ENCODE measurements around the gene ZNF407. TPM values are rescaled to one million over a fixed set of nuclear protein-coding genes. Genes with fewer than 3 reads are reported as not detected.

The ZNF407 gene
- total and polyA plus RNA-seq, 4 donors, result 1.9 to 16.5 (median 6.6) TPM

DNA sequence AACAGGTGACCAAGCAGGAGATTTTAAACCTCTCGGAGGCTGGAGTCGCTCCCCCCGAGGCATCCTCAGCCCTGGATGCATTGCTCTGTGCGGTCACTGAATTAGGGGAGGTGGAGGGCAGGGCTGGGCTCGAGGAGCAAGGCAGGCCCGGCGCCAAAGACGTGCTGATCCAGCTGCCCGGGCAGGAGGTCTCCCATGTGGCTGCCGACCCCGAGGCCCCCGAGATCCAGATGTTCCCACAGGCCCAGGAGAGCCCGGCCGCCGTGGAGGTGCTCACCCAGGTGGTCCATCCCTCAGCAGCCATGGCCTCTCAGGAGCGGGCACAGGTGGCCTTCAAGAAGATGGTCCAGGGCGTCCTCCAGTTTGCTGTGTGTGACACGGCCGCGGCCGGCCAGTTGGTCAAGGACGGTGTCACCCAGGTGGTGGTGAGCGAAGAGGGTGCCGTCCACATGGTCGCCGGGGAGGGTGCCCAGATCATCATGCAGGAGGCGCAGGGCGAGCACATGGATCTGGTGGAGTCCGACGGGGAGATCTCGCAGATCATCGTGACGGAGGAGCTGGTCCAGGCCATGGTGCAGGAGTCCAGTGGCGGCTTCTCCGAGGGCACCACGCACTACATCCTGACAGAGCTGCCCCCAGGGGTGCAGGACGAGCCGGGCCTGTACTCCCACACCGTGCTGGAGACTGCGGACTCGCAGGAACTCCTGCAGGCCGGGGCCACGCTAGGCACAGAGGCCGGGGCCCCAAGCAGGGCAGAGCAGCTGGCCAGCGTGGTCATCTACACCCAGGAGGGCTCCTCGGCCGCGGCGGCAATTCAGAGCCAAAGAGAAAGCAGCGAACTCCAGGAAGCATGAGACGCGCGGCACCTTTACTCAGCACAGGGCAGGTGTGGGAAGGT, 466.2 kb downstream of the ZNF407 start:
- DNase-seq (ENCODE audit: low spot score), result no peak
- H3K9me3 ChIP-seq (ENCODE audit: control insufficient read depth in 4 of 4, low read length in 3 of 4), result no peaks in the 10 kb centered on the region
- TF ChIP-seq GABPA (IDR thresholded peaks at IDR 0.05 in 1 of 2, conservative IDR thresholded peaks at IDR 0.05 in 1 of 2) (no peak), YY1 (IDR thresholded peaks at IDR 0.05) (no peak), SP1 (IDR thresholded peaks at IDR 0.05) (no peak), HNF4G (IDR thresholded peaks at IDR 0.05) (no peak), TAF1 (conservative IDR thresholded peaks at IDR 0.05) (no peak), JUND (IDR thresholded peaks at IDR 0.05) (no peak), NR2F2 (IDR thresholded peaks at IDR 0.05) (no peak)
- TF ChIP-seq, protein P1, sequence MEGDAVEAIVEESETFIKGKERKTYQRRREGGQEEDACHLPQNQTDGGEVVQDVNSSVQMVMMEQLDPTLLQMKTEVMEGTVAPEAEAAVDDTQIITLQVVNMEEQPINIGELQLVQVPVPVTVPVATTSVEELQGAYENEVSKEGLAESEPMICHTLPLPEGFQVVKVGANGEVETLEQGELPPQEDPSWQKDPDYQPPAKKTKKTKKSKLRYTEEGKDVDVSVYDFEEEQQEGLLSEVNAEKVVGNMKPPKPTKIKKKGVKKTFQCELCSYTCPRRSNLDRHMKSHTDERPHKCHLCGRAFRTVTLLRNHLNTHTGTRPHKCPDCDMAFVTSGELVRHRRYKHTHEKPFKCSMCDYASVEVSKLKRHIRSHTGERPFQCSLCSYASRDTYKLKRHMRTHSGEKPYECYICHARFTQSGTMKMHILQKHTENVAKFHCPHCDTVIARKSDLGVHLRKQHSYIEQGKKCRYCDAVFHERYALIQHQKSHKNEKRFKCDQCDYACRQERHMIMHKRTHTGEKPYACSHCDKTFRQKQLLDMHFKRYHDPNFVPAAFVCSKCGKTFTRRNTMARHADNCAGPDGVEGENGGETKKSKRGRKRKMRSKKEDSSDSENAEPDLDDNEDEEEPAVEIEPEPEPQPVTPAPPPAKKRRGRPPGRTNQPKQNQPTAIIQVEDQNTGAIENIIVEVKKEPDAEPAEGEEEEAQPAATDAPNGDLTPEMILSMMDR (IDR thresholded peaks at IDR 0.05; ENCODE audit: low read depth, low read length, missing input control), result no peak
- TF ChIP-seq, protein P2, sequence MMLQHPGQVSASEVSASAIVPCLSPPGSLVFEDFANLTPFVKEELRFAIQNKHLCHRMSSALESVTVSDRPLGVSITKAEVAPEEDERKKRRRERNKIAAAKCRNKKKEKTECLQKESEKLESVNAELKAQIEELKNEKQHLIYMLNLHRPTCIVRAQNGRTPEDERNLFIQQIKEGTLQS (IDR thresholded peaks at IDR 0.05), result no peak
- TF ChIP-seq, protein P3, sequence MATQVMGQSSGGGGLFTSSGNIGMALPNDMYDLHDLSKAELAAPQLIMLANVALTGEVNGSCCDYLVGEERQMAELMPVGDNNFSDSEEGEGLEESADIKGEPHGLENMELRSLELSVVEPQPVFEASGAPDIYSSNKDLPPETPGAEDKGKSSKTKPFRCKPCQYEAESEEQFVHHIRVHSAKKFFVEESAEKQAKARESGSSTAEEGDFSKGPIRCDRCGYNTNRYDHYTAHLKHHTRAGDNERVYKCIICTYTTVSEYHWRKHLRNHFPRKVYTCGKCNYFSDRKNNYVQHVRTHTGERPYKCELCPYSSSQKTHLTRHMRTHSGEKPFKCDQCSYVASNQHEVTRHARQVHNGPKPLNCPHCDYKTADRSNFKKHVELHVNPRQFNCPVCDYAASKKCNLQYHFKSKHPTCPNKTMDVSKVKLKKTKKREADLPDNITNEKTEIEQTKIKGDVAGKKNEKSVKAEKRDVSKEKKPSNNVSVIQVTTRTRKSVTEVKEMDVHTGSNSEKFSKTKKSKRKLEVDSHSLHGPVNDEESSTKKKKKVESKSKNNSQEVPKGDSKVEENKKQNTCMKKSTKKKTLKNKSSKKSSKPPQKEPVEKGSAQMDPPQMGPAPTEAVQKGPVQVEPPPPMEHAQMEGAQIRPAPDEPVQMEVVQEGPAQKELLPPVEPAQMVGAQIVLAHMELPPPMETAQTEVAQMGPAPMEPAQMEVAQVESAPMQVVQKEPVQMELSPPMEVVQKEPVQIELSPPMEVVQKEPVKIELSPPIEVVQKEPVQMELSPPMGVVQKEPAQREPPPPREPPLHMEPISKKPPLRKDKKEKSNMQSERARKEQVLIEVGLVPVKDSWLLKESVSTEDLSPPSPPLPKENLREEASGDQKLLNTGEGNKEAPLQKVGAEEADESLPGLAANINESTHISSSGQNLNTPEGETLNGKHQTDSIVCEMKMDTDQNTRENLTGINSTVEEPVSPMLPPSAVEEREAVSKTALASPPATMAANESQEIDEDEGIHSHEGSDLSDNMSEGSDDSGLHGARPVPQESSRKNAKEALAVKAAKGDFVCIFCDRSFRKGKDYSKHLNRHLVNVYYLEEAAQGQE (IDR thresholded peaks at IDR 0.05), result no peak
- TF ChIP-seq, protein P4, sequence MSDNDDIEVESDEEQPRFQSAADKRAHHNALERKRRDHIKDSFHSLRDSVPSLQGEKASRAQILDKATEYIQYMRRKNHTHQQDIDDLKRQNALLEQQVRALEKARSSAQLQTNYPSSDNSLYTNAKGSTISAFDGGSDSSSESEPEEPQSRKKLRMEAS (IDR thresholded peaks at IDR 0.05), result no peak
- no peak overlapping the region for H3K27ac ChIP-seq (ENCODE audit: low read depth in 1 of 2, low read length in 2 of 2)
- peaks cover 0 to 10% (median 6%) of the 10 kb centered on the region in 4 donors for H3K36me3 ChIP-seq (ENCODE audit: control insufficient read depth in 4 of 4, insufficient read depth in 3 of 4, low read depth in 1 of 4, low read length in 3 of 4)
- no peaks in the 10 kb centered on the region for H3K4me1 ChIP-seq (ENCODE audit: control insufficient read depth in 4 of 4, insufficient read depth in 4 of 4, low read length in 3 of 4)
- WGBS, result 97% methylated on average over 53 of the region's 53 CpGs
- no peaks in the 10 kb centered on the region for H3K27me3 ChIP-seq (ENCODE audit: control insufficient read depth in 4 of 4, insufficient read depth in 4 of 4, low read length in 3 of 4)
- H3K4me3 ChIP-seq (ENCODE audit: low read depth in 1 of 3, low read length in 3 of 3), result no peak overlapping the region
- H3K9ac ChIP-seq (ENCODE audit: low read depth in 1 of 2, low read length in 2 of 2), result no peak overlapping the region

DNA sequence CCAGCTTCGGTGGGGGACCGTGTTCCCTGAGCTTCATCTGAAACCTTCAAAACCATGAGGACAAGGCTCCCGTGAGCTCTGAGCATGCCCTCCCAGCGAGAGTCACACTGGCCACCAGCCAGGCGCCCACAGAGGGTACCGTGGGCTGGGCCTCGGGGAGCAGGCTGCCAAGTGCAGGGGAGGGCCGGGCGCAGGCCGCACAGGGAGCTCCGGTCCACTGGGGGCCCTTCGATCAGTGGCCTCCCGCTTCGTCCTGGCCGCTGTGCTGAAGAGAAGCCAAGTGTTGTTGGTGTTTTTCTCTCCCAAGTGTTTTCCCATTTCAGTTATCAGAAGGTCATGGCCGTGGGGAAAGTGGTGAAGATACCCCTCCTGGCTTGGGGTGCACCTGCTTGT, 466.8 kb downstream of the ZNF407 start:
- no peak for DNase-seq (ENCODE audit: low spot score)
- Histone ChIP-seq H3K27me3 (ENCODE audit: control insufficient read depth in 4 of 4, insufficient read depth in 4 of 4, low read length in 3 of 4) (no peaks in the 10 kb centered on the region), H3K27ac (ENCODE audit: low read depth in 1 of 2, low read length in 2 of 2) (no peak overlapping the region), H3K4me3 (ENCODE audit: low read depth in 1 of 3, low read length in 3 of 3) (no peak overlapping the region), H3K4me1 (ENCODE audit: control insufficient read depth in 4 of 4, insufficient read depth in 4 of 4, low read length in 3 of 4) (no peaks in the 10 kb centered on the region), H3K9me3 (ENCODE audit: control insufficient read depth in 4 of 4, low read length in 3 of 4) (no peaks in the 10 kb centered on the region), H3K9ac (ENCODE audit: low read depth in 1 of 2, low read length in 2 of 2) (no peak overlapping the region), H3K36me3 (ENCODE audit: control insufficient read depth in 4 of 4, insufficient read depth in 3 of 4, low read depth in 1 of 4, low read length in 3 of 4) (peaks cover 0 to 10% (median 6%) of the 10 kb centered on the region in 4 donors)
- 97% methylated on average over 16 of the region's 16 CpGs for WGBS
- no peak for TF ChIP-seq HNF4G (IDR thresholded peaks at IDR 0.05)
- TF ChIP-seq SP1 (IDR thresholded peaks at IDR 0.05), result no peak
